K562 (cell line): Measurements from ENCODE around the gene USP49. TPM values are rescaled to one million over a fixed set of nuclear protein-coding genes. Genes with fewer than 3 reads are reported as not detected.

ENCODE experiments used
- CBX5 ChIP-seq: IDR thresholded peaks from 2 replicates; pipeline ENCODE4 v1.6.1; 2014; ENCODE audit warnings: low read depth, borderline replicate concordance
- EGR1 ChIP-seq: fragments of 450-650 bp; conservative IDR thresholded peaks from 2 replicates; pipeline ENCODE4 v1.6.1; 2017; ENCODE audit warnings: mild to moderate bottlenecking
- HDAC1 ChIP-seq, 2 experiments: fragments of 450-650 bp; IDR thresholded peaks; 2 replicates each; pipeline ENCODE4 v1.6.1; 2016 to 2017; ENCODE audit warnings: inconsistent platforms in 1 of 2, mild to moderate bottlenecking in 1 of 2, moderate library complexity in 1 of 2
- LARP7 ChIP-seq: fragments of 450-650 bp; IDR thresholded peaks from 2 replicates; pipeline ENCODE4 v1.6.1; 2016
- MTA2 ChIP-seq: fragments of 450-650 bp; IDR thresholded peaks from 2 replicates; pipeline ENCODE4 v1.6.1; 2016; ENCODE audit warnings: low read depth
- ZBTB11 ChIP-seq, 3 experiments: fragments of 200-800 bp in 1 of 3; fragments of 250-450 bp in 1 of 3; fragments of 450-650 bp in 1 of 3; sonication (Bioruptor Pico) in 1 of 3; sonication (Bioruptor generic) in 1 of 3; formaldehyde crosslinking in 1 of 3; IDR thresholded peaks; 2 replicates each; pipeline versions ENCODE4 v1.6.1 to v1.8.0; 2016 to 2022; ENCODE audit warnings: mild to moderate bottlenecking in 2 of 3, missing genetic modification characterization in 2 of 3, missing compliant biosample characterization in 1 of 3, moderate library complexity in 1 of 3
- ZNF263 ChIP-seq: sonication (generic); formaldehyde crosslinking; IDR thresholded peaks from 2 replicates; pipeline ENCODE4 v1.8.0; 2022; ENCODE audit warnings: mild to moderate bottlenecking, missing genetic modification reagents, borderline replicate concordance
- ZNF57 ChIP-seq: fragments of 450-650 bp; formaldehyde crosslinking; IDR thresholded peaks from 2 replicates; pipeline ENCODE4 v1.4.0; 2020; ENCODE audit warnings: mild to moderate bottlenecking, moderate library complexity
- polyA plus RNA-seq, 8 experiments: library from polyadenylated mRNA; depleted of rRNA in 4 of 8; stranded (reverse) in 5 of 8; unstranded in 3 of 8; fragments of >200 nt; fragmentation: Nextera tagmentation in 2 of 8; fragmentation: Illumina TruSeq in 1 of 8; extraction: Ambion mirVana in 2 of 8; extraction: Trizol in 1 of 8; gene quantifications; 2 replicates each; pipeline versions ENCODE4 v1.2.1 to v1.2.3, GENCODE V29; 2011 to 2014; ENCODE audit warnings: inconsistent platforms in 1 of 8, missing spikeins in 1 of 8
- total RNA-seq, 7 experiments: library from RNA; depleted of rRNA in 6 of 7; stranded (reverse); fragments of >200 nt in 6 of 7; fragmentation: Illumina TruSeq in 2 of 7; extraction: Trizol in 2 of 7; gene quantifications; 2 replicates each; pipeline versions ENCODE4 v1.2.1 to v1.2.3, GENCODE V29; 2011 to 2021; ENCODE audit warnings: low replicate concordance in 1 of 7
- TF ChIP-seq, protein P1 (sequence below): sonication (generic); formaldehyde crosslinking; IDR thresholded peaks from 2 replicates; pipeline ENCODE4 v1.8.0; 2023; ENCODE audit warnings: mild to moderate bottlenecking, missing genetic modification reagents
- TF ChIP-seq, protein P2 (sequence below), 2 experiments: fragments of 450-650 bp; formaldehyde crosslinking in 1 of 2; IDR thresholded peaks; 2 replicates each; pipeline versions ENCODE4 v1.4.0 to v1.6.1; 2014 to 2020; ENCODE audit warnings: mild to moderate bottlenecking in 2 of 2, borderline replicate concordance in 1 of 2, low read depth in 1 of 2

USP49 gene
- total and polyA plus RNA-seq, 9 of the 15 experiments (the other 6 are each of a cell fraction or from before 2014, with no cell fraction given) = 1.0 to 9.9 (median 6.5) TPM

- TF ChIP-seq ZBTB11 (CRISPR knock-in tag; IDR thresholded peaks at IDR 0.05) (peak in 1 of 3 experiments; percentile 61; a peak in 1 of 6 replicates), MTA2 (0 out of 2 replicates have a peak, but pooled peaks have one; percentile 13), CBX5 (0 out of 2 replicates have a peak, but pooled peaks have one; percentile 21), ZNF57 (CRISPR knock-in tag) (no peak), ZNF263 (peak; percentile 68; the same call in 1 of the 2 replicates), LARP7 (peak; percentile 61; the same call in 1 of the 2 replicates), EGR1 (peak; percentile 95), HDAC1 (IDR thresholded peaks at IDR 0.05) (peak in 1 of 2 experiments; percentile 72; a peak in 2 of 4 replicates)
- TF ChIP-seq, protein P1, sequence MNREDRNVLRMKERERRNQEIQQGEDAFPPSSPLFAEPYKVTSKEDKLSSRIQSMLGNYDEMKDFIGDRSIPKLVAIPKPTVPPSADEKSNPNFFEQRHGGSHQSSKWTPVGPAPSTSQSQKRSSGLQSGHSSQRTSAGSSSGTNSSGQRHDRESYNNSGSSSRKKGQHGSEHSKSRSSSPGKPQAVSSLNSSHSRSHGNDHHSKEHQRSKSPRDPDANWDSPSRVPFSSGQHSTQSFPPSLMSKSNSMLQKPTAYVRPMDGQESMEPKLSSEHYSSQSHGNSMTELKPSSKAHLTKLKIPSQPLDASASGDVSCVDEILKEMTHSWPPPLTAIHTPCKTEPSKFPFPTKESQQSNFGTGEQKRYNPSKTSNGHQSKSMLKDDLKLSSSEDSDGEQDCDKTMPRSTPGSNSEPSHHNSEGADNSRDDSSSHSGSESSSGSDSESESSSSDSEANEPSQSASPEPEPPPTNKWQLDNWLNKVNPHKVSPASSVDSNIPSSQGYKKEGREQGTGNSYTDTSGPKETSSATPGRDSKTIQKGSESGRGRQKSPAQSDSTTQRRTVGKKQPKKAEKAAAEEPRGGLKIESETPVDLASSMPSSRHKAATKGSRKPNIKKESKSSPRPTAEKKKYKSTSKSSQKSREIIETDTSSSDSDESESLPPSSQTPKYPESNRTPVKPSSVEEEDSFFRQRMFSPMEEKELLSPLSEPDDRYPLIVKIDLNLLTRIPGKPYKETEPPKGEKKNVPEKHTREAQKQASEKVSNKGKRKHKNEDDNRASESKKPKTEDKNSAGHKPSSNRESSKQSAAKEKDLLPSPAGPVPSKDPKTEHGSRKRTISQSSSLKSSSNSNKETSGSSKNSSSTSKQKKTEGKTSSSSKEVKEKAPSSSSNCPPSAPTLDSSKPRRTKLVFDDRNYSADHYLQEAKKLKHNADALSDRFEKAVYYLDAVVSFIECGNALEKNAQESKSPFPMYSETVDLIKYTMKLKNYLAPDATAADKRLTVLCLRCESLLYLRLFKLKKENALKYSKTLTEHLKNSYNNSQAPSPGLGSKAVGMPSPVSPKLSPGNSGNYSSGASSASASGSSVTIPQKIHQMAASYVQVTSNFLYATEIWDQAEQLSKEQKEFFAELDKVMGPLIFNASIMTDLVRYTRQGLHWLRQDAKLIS (CRISPR knock-in tag) = peak; percentile 90; the same call in 1 of the 2 replicates
- TF ChIP-seq, protein P2, sequence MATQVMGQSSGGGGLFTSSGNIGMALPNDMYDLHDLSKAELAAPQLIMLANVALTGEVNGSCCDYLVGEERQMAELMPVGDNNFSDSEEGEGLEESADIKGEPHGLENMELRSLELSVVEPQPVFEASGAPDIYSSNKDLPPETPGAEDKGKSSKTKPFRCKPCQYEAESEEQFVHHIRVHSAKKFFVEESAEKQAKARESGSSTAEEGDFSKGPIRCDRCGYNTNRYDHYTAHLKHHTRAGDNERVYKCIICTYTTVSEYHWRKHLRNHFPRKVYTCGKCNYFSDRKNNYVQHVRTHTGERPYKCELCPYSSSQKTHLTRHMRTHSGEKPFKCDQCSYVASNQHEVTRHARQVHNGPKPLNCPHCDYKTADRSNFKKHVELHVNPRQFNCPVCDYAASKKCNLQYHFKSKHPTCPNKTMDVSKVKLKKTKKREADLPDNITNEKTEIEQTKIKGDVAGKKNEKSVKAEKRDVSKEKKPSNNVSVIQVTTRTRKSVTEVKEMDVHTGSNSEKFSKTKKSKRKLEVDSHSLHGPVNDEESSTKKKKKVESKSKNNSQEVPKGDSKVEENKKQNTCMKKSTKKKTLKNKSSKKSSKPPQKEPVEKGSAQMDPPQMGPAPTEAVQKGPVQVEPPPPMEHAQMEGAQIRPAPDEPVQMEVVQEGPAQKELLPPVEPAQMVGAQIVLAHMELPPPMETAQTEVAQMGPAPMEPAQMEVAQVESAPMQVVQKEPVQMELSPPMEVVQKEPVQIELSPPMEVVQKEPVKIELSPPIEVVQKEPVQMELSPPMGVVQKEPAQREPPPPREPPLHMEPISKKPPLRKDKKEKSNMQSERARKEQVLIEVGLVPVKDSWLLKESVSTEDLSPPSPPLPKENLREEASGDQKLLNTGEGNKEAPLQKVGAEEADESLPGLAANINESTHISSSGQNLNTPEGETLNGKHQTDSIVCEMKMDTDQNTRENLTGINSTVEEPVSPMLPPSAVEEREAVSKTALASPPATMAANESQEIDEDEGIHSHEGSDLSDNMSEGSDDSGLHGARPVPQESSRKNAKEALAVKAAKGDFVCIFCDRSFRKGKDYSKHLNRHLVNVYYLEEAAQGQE (IDR thresholded peaks at IDR 0.05; ENCODE audit: borderline replicate concordance) = peak; percentile 93
- TF ChIP-seq, protein P2 (CRISPR knock-in tag; IDR thresholded peaks at IDR 0.05; ENCODE audit: low read depth) = no peak
Observed at GRCh38 chr6:41779788-41780550, 115.2 kb downstream of the USP49 start, which contains the start of gene FRS3 (continued).
